ENCODE data around the gene NES.

The NES gene

GRCh38 chr1:156707417-156708217, 30.4 kb upstream of the NES start:
- no peaks in the 10 kb centered on the region for H3K9me3 Mint-ChIP-seq
- H3K27ac Mint-ChIP-seq: peak overlapping the region; percentile 82 to 91
- ATAC-seq (replicated peaks) (no peak), DNase-seq (no peak)
- peaks cover 16 to 17% of the 10 kb centered on the region in 2 donors for H3K4me1 Mint-ChIP-seq (ENCODE audit: low read depth in 2 of 2)
- H3K36me3 Mint-ChIP-seq (ENCODE audit: insufficient read depth): peaks cover 7% of the 10 kb centered on the region
- H3K4me3 Mint-ChIP-seq: peak overlapping the region; percentile 93 to 94
- H3K27me3 Mint-ChIP-seq: peaks cover 6 to 22% of the 10 kb centered on the region in 2 donors

GRCh38 chr1:156706657-156707416, 29.6 kb upstream of the NES start:
- Mint-ChIP-seq H3K4me1 (ENCODE audit: low read depth in 2 of 2) (peaks cover 16 to 17% of the 10 kb centered on the region in 2 donors), H3K9me3 (no peaks in the 10 kb centered on the region), H3K4me3 (peak overlapping the region; percentile 93 to 94), H3K27me3 (peaks cover 6 to 22% of the 10 kb centered on the region in 2 donors), H3K36me3 (ENCODE audit: insufficient read depth) (peaks cover 7% of the 10 kb centered on the region), H3K27ac (peak overlapping the region; percentile 87 to 91)
- ATAC-seq (replicated peaks) (peak; percentile 24), DNase-seq (no peak)

GRCh38 chr1:156705918-156706656, 28.9 kb upstream of the NES start:
- no peaks in the 10 kb centered on the region for H3K9me3 Mint-ChIP-seq

DNA sequence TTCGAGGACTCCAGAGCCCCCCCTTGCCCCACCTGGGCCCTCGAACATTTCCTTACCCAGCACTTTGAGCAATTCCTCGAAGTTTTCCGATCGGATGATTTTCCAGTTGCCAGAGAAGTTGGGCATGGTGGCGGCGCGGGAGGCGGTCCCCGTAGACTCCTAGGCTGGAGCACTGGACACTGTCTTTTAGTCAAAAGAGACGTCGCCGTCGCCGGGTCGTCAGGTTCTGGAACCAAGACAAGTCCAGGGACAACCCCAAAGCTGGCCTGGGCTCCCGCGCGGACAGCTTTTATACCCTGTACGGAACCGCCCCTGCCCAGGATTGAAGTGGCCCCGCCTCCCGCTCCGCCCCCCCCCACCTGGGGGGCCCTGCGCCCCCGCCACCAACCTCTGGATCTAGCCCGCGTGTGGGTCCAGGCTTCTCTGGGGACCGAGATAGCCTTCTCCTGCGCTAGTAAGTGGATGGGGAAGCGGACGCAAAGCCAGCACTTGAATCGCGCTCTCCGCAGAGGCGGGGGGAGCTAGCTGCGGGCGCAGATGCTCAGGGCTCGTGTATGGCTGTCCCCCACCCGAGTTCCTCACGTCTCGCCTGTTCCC, 28.2 kb upstream of the NES start, which contains the start of gene CRABP2:
CRABP2 (minus strand) TSS at position 263 of the 597 bp plus-strand sequence; CDS start at position 126, 137 bp downstream.
- H3K27me3 Mint-ChIP-seq: peaks cover 6 to 35% of the 10 kb centered on the region in 2 donors

More at GRCh38 chr1:156705918-156706656, 28.9 kb upstream of the NES start:
- peaks cover 6 to 28% of the 10 kb centered on the region in 2 donors for H3K27me3 Mint-ChIP-seq
- H3K36me3 Mint-ChIP-seq (ENCODE audit: insufficient read depth): peaks cover 11% of the 10 kb centered on the region
- H3K4me3 Mint-ChIP-seq: peak overlapping the region; percentile 93 to 94
- peak; percentile 63 to 64 (median 64) for DNase-seq
- H3K27ac Mint-ChIP-seq: peak overlapping the region; percentile 87 to 91
- peak; percentile 75 for ATAC-seq (replicated peaks)
- peaks cover 16 to 17% of the 10 kb centered on the region in 2 donors for H3K4me1 Mint-ChIP-seq (ENCODE audit: low read depth in 2 of 2)

DNA sequence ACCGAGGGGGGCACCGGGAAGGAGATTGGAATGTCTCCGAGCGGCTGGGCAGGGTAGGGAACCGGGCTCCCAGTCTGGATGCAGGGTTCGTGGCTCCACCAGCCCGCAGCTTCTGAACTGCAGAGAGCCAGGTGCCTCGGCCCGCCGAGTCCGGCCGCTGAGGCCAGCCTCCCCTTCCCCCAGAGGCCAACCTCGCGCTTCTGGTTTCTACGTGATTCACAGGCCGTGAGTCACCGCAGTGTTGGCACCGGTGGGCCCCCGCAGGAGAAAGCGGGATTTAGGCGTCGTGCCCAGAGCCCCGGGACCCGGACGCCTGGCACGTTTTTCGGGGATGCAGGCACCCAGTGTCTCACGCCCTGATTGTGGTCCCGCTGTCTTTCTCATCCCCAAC, 27.7 kb upstream of the NES start:
- Mint-ChIP-seq H3K27me3 (peaks cover 6 to 40% of the 10 kb centered on the region in 2 donors), H3K4me3 (peak overlapping the region; percentile 93 to 94), H3K9me3 (no peaks in the 10 kb centered on the region), H3K27ac (peak overlapping the region in 1 of 2 donors; percentile 70), H3K36me3 (ENCODE audit: insufficient read depth) (peaks cover 11% of the 10 kb centered on the region), H3K4me1 (ENCODE audit: low read depth in 2 of 2) (peaks cover 16 to 17% of the 10 kb centered on the region in 2 donors)
- ATAC-seq (replicated peaks) (peak; percentile 11), DNase-seq (no peak)

More for the DNA sequence above, 28.2 kb upstream of the NES start, which contains the start of gene CRABP2:
- peak within 1 kb of the TSS; percentile 93 to 94 for H3K4me3 Mint-ChIP-seq
- H3K27ac Mint-ChIP-seq: peak within 1 kb of the TSS; percentile 87 to 91
- peak; percentile 63 for ATAC-seq (replicated peaks)
- H3K9me3 Mint-ChIP-seq: no peaks in the 10 kb centered on the region
- H3K4me1 Mint-ChIP-seq (ENCODE audit: low read depth in 2 of 2): peaks cover 16 to 17% of the 10 kb centered on the region in 2 donors
- peaks cover 11% of the 10 kb centered on the region for H3K36me3 Mint-ChIP-seq (ENCODE audit: insufficient read depth)
- peak in 2 of 3 experiments; percentile 22 to 25 for DNase-seq

DNA sequence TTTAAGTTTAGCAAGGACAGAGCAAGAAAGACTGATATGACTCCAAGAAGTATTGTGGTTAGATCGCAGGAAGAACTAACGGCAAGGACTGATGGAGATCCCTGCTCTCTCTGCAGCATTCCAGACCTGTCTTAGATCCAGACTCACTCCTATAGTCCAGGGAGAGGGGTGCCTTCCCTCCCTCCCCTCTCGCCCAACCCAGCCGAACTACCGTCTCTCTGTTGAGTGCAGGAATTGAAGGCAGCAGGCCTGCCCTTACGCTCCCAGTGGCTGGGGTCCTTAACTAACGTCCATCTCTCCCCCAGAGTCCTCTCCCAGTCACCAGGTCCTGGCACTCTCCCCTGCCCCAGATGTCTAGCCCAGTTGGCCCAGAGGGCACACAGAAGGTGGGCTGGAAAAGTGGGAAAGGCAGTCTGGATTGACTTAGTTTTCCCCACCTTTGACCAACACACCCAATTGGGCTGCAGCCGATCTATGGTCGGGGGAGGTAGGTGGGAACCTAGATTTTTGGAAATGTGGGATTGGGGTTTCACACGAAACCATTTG, 27.0 kb upstream of the NES start:
- Mint-ChIP-seq H3K4me3 (peak overlapping the region; percentile 65 to 94), H3K9me3 (no peaks in the 10 kb centered on the region), H3K27me3 (peaks cover 13 to 47% of the 10 kb centered on the region in 2 donors), H3K4me1 (ENCODE audit: low read depth in 2 of 2) (peaks cover 16 to 17% of the 10 kb centered on the region in 2 donors), H3K36me3 (ENCODE audit: insufficient read depth) (peaks cover 11% of the 10 kb centered on the region), H3K27ac (peak overlapping the region in 1 of 2 donors; percentile 63)
- DNase-seq (no peak), ATAC-seq (replicated peaks) (no peak)

DNA sequence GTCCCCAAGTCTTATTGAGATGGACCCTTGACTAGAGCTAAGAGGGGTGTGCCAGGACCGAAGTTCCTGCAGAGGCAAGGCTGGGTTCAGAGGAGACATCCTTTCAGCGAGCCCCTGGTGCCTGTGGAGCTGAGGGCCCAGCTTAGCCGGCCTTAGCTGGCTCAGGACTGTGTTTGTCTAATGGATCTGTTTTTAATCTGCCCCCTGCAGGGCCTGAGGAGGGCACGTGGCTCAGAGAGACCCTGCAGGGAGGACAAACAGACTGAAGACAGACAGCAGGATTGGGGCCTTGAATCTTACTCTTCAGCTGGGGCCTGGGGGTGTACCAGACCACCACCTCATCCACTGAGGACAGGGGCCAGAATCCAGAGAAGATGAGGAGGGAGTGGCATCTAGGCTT, 26.5 kb upstream of the NES start:
- H3K27ac Mint-ChIP-seq: no peak overlapping the region
- DNase-seq (no peak), ATAC-seq (replicated peaks) (no peak)
- H3K4me3 Mint-ChIP-seq: peak overlapping the region; percentile 65 to 94
- peaks cover 11% of the 10 kb centered on the region for H3K36me3 Mint-ChIP-seq (ENCODE audit: insufficient read depth)
- H3K27me3 Mint-ChIP-seq: peaks cover 18 to 52% of the 10 kb centered on the region in 2 donors
- H3K4me1 Mint-ChIP-seq (ENCODE audit: low read depth in 2 of 2): peaks cover 16 to 17% of the 10 kb centered on the region in 2 donors
- H3K9me3 Mint-ChIP-seq: no peaks in the 10 kb centered on the region

- no peak overlapping the region for H3K4me3 Mint-ChIP-seq
- H3K27me3 Mint-ChIP-seq: peaks cover 20 to 56% of the 10 kb centered on the region in 2 donors
- ATAC-seq (replicated peaks) (no peak), DNase-seq (no peak)
- H3K4me1 Mint-ChIP-seq (ENCODE audit: low read depth in 2 of 2): peaks cover 16 to 17% of the 10 kb centered on the region in 2 donors
- H3K9me3 Mint-ChIP-seq: no peaks in the 10 kb centered on the region
- H3K27ac Mint-ChIP-seq: peak overlapping the region in 1 of 2 donors; percentile 49
- peaks cover 11% of the 10 kb centered on the region for H3K36me3 Mint-ChIP-seq (ENCODE audit: insufficient read depth)
Measured at GRCh38 chr1:156703336-156703735, 26.1 kb upstream of the NES start.

DNA sequence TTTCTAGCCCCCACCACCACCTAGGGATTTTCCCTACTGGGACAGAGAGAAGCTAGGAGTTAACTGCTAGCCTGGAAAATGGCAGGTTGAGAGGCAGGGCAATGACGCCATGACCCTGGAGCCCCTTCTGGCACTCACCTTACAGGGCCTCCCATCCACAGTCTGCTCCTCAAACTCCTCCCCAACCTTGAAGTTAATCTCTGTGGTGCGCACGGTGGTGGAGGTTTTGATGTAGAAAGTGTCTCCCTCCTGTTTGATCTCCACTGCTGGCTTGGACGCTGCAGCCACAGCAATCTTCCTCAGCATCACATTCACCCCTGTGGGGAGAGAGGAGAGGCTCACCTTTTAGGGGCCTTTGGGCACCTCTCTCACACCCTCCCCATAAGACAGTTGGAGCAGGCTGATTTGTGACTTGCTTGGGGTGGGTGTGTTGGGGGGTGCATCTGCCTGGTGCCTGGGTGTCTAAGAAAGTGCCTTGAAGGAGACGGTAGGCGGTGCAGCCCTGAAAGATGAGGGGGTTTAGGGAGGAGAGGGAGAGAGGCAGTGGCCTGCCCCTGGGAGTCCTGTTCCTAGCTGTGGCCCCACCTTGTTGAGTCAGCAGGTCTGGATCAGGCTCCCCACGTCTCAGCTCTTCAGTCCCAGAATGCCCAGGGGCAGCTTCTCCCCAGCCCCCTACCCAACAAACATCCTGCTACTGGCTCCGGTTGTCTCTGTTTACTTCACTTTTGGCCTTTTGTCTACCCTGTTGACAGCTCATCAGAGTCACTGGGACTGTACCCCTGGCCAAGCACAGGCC, 23.7 kb upstream of the NES start:
- H3K4me3 Mint-ChIP-seq: no peak overlapping the region
- no peak overlapping the region for H3K27ac Mint-ChIP-seq
- peaks cover 9 to 10% of the 10 kb centered on the region in 2 donors for H3K4me1 Mint-ChIP-seq (ENCODE audit: low read depth in 2 of 2)
- H3K9me3 Mint-ChIP-seq: no peaks in the 10 kb centered on the region
- ATAC-seq (replicated peaks): no peak
- peaks cover 38 to 80% of the 10 kb centered on the region in 2 donors for H3K27me3 Mint-ChIP-seq
- no peak for DNase-seq
- peaks cover 9% of the 10 kb centered on the region for H3K36me3 Mint-ChIP-seq (ENCODE audit: insufficient read depth)

DNA sequence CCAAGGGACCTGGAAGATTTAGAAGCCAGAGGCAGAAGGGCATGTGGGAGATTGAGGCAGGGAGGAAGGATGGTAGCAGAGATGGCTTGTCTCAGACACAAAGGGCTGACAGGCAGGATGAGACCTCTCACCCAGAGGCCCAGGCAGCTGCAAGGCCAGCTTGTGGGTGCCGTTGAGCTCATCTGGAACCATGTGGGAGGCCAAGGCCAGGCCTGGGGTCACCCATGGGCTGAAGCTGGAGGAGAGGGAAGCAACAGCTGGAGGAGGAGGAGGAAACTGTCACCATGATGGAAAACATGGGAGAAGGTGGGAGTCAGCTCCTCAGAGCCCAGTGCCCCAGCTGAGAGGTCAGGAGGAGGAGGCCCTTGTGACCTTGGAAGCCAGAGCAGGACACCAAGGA, 21.8 kb upstream of the NES start:
- H3K27me3 Mint-ChIP-seq: peaks cover 40 to 83% of the 10 kb centered on the region in 2 donors
- no peaks in the 10 kb centered on the region for H3K4me1 Mint-ChIP-seq (ENCODE audit: low read depth in 2 of 2)
- no peaks in the 10 kb centered on the region for H3K9me3 Mint-ChIP-seq

DNA sequence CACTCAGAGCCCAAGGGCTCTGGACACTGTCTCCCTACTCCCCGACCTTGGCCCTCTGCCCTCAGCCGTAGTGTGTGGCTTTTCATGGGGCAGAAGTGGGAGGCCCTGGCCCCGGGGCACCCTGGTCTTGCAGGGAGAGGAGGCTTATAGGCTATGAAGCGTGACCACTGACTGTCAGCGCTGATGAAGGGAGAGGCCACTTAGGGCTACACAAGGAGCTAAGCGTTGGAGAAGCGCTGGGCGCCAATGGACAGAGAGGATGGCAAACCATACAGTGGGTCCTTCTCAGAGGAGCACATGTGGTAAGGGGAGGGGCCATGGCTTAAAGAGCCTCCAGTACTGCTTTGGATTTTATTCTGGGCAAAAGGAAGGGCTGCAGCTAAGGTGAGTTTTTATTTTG, 20.3 kb upstream of the NES start:
- DNase-seq: no peak
- peaks cover 55 to 84% of the 10 kb centered on the region in 2 donors for H3K27me3 Mint-ChIP-seq
- no peak overlapping the region for H3K27ac Mint-ChIP-seq
- ATAC-seq (replicated peaks): no peak
- H3K4me1 Mint-ChIP-seq (ENCODE audit: low read depth in 2 of 2): peaks cover 7 to 9% of the 10 kb centered on the region in 2 donors
- no peak overlapping the region for H3K4me3 Mint-ChIP-seq
- peaks cover 5% of the 10 kb centered on the region for H3K36me3 Mint-ChIP-seq (ENCODE audit: insufficient read depth)
- H3K9me3 Mint-ChIP-seq: no peaks in the 10 kb centered on the region

More for the DNA sequence above, 21.8 kb upstream of the NES start:
- no peak overlapping the region for H3K4me3 Mint-ChIP-seq
- DNase-seq (no peak), ATAC-seq (replicated peaks) (no peak)
- peaks cover 8% of the 10 kb centered on the region for H3K36me3 Mint-ChIP-seq (ENCODE audit: insufficient read depth)
- no peak overlapping the region for H3K27ac Mint-ChIP-seq

DNA sequence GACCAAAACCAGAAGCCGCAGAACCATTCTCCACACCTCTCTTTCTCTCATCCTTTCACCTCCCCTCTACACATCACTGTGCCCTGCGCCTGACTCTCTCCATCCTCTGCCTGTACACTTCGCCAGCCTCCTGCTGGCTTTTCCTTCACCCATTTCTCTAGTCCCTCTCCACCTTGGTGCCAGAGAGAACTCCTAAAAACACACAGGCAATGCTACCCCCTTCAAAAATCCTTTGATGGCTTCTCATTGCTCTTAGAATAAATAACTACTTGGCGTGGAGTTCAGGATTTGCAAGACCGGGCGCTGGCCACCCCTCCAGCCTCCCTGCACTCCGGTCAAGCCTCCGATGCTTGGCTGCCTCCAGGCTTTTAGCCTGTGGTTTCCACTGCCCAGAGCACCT, 19.5 kb upstream of the NES start:
- no peak for ATAC-seq (replicated peaks)
- Mint-ChIP-seq H3K36me3 (ENCODE audit: insufficient read depth) (peaks cover 4% of the 10 kb centered on the region), H3K9me3 (no peaks in the 10 kb centered on the region), H3K27ac (no peak overlapping the region), H3K4me1 (ENCODE audit: low read depth in 2 of 2) (peaks cover 14% of the 10 kb centered on the region in 2 donors), H3K27me3 (peaks cover 62 to 91% of the 10 kb centered on the region in 2 donors), H3K4me3 (no peak overlapping the region)
- DNase-seq: no peak
